Stimulated activated CD4-positive, alpha-beta T cell treated with anti-CD3 and anti-CD28 coated beads, Interleukin-1b, Interleukin-23, amount 100 ng/mL, for 48 hours (primary cell): Measurements from ENCODE around the gene KIRREL3.
A peak's percentile ranks its signal among the peaks of the same experiment; 100 is the strongest.

Source experiments
- DNase-seq: peaks from one replicate; pipeline ENCODE4 v3.0.0-alpha.2; 2020

The KIRREL3 gene

DNA sequence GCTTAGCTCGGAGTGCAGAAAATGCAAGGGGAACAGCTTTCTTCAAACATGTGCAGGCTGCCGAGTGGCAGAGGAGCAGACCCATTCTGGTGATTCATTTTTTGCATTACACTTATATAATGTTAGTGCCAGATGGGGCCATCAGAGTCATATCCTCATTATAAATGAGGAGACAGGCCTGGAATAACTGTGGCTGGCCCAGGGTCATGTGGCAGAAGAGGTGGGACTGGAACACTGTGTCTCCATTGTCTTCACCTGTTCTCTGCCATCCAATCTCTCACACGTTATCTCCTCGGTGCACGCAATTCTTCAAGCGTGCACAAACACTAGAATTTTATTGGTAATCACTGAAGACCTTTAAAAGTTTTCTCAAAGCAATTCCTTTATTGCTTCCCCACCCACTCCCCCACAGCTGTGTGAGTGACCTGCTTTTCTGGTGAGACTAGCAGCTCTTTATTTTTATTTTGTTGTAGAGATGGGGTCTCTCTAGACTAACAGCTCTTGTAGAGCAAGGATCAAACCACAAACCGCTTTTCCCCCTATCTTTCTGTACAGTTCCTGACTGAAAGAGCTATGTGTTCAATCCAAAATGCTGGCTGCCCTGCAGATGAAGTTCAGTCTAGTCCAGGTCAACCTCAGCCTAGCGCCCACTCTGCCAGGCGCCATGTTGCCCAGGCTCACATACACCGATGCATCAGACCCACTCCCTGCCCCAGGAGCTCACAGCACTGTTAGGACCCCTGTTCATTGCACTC is 569.8 kb downstream of the KIRREL3 start:
- DNase-seq = no peak

- no peak for DNase-seq
Measured at GRCh38 chr11:126426820-126427749, 573.5 kb downstream of the KIRREL3 start.

GRCh38 chr11:126426106-126426505 is 574.5 kb downstream of the KIRREL3 start:
- DNase-seq = no peak

GRCh38 chr11:126424471-126425039 is 576.0 kb downstream of the KIRREL3 start:
- DNase-seq = no peak

DNA sequence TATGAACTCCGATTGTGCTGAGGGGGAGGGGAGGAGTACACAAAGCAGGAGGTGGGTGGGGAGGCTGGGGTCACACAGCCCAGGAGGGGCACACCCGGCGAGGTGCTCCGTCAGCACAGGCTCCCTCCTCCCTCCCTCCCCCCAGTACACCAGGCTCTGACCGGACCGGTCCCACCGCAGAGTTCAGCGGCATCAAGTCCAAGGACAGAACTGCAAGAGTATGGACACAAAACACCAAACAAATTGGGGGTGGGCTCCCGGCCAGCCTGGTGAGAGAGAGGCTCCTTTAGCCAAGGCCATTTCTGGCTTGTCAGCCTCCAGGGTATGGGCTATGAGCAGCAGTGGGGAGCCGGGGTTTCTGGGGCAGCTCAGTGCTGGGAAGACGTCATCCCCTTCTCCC is 576.8 kb downstream of the KIRREL3 start:
- no peak for DNase-seq

DNA sequence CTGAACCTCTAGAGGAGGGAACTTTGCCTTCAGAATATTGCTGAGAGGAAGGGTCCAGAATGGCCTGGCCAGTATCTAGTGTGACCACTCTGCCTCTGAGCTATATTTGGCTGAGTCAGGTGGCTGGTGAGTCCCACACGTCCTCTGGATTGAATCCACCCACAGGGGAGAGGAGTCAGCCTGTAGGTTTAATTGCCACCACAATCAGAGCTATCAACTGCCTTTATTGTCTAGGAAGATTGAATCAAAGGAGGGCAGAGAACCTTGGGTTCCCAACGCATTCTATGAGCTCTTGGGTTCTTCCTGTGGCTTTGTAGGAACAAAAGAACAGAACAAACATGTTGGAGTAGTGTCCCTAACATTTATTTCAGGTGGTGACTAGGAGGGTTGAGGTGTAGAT is 577.4 kb downstream of the KIRREL3 start:
- no peak for DNase-seq

GRCh38 chr11:126422446-126422845 is 578.1 kb downstream of the KIRREL3 start:
- DNase-seq = no peak

DNA sequence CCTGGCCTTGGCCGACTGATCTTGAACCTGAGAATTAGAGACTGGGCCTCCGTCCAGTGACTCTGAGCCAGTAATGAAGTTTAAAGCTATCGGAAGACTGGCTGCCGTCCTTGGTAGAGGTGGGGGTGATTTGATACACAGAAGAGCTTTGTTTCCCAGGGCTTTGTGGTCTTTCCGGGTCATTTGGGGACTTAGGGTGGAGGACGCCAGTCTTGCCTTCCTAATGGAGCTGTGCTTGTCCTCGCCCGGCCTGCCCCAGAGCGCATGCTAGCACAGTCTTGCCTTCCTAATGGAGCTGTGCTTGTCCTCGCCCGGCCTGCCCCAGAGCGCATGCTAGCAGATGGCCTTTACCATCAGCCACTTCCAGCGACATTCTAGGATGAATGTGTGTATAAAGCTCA is 579.3 kb downstream of the KIRREL3 start:
- DNase-seq = no peak

DNA sequence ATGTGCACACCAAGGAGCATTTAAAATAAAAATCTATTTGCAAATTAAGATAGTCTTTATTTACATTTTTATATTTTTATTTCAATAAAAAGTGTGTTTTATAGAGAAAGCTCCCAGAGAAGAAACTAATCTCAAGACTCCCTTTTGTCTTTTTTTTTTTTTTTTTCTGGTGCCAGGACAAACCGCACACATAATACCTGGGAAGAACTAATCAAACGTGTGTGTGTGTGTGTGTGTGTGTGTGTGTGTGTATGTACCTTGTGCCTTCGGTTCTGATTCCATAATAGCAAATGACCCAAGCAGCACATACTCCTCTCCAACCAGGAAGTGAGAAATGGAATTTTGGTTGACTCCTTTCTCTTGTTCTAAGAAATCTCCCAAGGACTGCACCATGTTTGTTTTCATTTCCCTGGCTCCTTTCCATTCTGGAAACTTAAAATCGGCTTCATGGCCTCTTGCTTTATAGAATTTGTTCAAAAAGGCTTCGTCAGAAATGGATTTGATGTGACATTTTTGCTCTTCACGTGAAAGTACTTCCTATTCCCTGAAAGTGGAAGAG is 579.8 kb downstream of the KIRREL3 start:
- no peak for DNase-seq

DNA sequence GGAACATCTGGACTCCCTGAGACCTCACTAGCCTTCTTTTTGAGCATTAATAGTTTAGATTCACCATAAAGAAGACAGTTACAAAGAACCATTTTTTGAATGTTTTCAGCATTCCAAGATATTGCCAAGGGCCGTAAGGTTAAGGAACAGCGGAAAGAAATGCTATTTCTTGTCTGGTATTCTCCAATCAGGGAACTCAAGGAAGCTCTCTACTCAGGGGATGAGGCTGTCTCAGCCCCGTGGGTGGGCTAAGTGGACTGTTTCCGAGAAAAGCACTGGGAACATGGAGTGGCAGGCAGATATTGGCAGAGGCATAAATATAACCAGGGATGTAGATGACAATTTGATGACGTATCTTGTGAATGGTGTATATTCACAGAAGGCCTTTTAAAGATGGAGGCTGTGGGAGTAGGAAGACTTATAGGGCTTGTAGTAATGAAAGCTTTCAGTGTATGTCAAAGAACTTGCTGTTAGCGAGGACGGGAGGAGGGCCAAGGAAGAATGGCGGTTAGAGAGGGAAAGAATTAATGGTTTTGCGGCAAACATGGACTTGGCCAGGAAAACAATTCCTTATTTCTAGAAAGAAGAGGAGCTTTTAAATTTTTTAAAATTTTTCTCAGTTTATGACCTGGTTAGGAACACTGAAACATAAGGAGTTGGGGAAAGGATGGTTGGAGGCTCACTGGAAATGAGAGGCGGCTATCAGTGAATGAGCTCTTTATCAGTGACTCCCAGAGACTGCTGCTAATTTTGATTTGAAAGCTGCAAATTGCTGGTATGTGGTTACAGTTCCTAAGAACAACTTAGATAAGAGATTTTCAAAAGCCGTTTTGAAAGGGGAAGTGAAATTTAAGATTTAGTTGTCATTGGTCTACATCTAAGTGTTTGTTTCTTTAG is 580.5 kb downstream of the KIRREL3 start:
- DNase-seq = no peak

- no peak for DNase-seq
Measured at GRCh38 chr11:126418887-126419286, 581.7 kb downstream of the KIRREL3 start.

GRCh38 chr11:126417091-126417862 is 583.3 kb downstream of the KIRREL3 start:
- no peak for DNase-seq

DNA sequence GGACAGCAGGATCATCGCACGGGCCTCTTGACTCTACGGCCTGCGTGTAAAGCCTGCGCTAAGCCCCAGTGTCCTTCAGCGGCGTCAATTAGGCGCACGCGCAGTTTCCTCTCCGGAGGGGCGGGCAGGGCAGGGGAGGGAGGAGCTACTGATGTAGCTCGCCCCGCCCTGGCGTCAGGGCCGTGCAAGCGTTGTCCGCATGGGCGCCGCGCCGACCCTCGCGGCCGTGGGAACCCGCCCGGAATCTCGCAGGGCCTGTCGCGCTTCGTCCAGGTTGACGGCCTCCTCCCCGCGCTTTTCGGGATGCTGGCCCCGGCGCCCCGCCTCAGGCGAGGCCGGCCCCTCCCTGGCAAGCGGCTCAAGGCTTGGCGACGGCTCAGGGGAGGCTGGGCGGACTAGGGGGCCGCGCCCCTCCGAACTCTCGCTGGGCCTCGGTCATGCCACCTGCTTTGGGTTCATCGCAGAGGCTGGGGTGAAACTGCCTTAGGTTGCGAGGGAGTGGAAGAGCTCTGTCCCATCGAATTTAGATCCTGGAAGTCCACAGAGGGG is 584.0 kb downstream of the KIRREL3 start:
- DNase-seq = peak; percentile 78

DNA sequence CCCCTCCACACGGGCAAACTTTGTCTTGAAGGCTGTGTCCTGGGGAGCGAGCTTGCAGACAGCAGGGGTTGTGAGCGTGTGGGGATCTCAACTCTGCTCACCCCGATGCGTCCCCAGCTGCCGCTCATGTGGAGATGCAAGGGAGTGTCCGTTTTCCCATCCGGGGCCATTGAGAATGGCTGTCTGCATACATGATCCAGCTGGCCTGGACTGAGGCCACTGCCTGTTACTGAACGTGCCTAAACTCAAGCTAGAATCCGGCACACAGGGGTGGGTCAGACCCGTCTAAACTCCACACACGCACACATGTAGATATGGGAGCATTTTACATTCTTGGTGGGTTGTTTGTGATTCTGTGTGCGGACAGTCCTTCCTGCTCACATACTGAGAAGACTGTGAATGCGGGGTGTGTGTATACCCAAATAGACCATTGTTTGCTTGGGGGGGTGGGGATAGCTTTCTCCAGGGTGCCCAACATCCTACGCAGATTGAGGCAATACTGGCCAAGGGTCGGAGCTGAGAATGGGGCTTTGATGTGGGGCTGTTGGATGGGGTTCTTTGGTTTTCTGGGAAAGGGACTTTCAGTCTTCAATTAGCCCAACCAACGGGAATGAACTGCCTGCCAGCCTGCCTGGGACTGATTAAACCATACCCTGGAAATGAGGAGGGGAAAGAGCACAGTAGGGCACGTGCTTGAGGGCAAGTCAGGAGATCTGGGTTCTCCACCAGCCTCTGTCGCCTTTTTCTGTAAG is 584.7 kb downstream of the KIRREL3 start:
- no peak for DNase-seq

GRCh38 chr11:126415128-126415527 is 585.4 kb downstream of the KIRREL3 start:
- no peak for DNase-seq

DNA sequence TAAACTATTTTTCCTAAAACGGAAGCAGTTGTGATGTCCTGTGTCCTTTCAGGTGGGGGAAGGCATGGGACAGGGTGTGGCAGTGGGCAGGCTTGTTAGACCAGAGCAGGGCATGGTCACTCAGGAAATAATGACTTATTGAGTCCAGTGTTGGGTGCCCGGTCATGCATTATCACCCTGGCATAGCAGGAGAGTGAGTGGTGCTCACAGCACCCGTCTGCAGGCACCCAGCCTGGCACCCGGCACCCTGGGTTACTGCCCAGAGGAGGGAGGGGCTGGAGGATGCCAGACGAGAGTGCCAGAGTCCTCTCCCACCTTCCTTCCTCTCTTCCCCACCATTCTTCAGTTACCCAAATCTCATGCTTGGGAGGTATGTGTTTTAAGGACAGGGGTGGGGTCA is 586.0 kb downstream of the KIRREL3 start:
- DNase-seq = no peak

GRCh38 chr11:126413843-126414405 is 586.6 kb downstream of the KIRREL3 start:
- no peak for DNase-seq

GRCh38 chr11:126413426-126413825 is 587.1 kb downstream of the KIRREL3 start:
- DNase-seq = no peak

- no peak for DNase-seq
Measured at GRCh38 chr11:126411971-126412381, 588.6 kb downstream of the KIRREL3 start.

GRCh38 chr11:126410649-126411048 is 589.9 kb downstream of the KIRREL3 start:
- DNase-seq = no peak
